DMS 273 (cell line): ENCODE data around the gene TTC27.
"Not testable (repeated sequence)": the region's sequence is repeated elsewhere in the genome, so short reads cannot be mapped to it uniquely, and the experiment has no call there.

ENCODE experiments used
- DNase-seq: peaks from one replicate; lab custom pipeline; 2025; ENCODE audit not compliant: unreplicated experiment; lab: John Stamatoyannopoulos, UW

The TTC27 gene

DNA sequence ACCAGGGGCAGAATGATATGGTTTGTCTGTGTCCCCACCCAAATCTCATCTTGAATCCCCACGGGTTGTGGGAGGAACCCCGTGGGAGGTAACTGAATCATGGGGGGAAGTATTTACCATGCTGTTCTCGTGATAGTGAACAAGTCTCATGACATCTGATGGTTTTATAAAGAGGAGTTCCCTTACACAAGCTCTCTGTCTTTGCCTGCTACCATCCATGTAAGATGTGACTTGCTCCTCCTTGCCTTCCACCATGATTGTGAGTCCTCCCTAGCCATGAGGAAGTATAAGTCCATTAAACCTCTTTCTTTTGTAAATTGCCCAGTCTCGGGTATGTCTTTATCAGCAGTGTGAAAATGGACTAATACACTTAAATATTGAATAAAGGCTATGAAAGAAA lies 218.4 kb downstream of the TTC27 start:
- DNase-seq, result not testable (repeated sequence)

DNA sequence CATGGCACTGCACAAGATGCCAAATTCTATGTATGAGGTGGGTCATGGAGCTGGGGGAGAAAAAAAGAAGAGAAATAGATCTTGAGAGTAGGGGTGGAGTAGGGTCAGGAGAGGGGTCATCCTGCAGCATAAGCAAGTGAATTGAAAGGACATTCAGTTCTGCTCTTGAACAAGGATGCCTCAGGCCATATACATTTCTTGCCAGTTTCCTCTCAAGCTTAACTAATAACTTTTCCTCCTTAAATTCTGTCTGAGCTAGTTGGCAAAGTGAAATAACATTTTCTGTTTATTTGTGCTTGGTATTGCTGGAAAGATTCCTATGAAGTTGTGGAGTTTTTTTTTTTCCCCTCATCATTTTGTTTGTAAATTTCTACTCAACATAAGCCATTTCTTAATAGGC lies 219.9 kb downstream of the TTC27 start:
- no peak for DNase-seq

DNA sequence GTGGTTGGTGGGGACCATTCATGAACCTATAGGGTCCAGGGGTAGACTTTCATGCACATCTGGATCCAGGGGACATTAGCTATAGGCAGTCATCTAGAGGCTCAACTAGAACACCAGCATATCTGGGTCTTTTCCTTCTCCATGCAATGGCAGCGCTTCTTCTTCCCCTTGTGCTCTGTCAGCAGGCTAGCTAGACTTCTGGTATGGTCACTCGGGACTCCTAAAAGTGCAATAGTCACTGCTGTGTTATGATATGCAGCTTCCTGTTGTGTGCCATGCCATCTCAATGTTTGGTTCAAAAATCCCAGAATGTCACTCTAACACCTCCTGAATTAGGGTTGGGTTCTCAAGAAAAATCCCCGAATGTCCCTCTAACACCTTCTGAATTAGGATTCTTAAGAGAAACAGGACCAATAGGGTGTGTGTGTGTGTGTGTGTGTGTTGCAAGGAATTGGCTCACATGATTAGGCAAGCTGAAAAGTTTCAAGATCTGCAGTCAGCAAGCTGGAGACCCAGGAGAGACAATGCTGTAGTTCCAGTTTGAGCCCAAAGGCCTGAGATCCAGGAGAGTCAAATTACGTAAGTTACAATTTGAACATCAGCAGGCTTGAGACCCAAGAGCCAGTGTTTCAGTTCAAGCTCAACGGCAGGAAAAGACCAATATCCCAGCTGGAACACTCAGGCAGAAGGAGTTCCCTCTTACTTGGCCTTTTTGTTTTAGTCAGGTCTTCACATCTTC lies 221.8 kb downstream of the TTC27 start:
- DNase-seq, result no peak

DNA sequence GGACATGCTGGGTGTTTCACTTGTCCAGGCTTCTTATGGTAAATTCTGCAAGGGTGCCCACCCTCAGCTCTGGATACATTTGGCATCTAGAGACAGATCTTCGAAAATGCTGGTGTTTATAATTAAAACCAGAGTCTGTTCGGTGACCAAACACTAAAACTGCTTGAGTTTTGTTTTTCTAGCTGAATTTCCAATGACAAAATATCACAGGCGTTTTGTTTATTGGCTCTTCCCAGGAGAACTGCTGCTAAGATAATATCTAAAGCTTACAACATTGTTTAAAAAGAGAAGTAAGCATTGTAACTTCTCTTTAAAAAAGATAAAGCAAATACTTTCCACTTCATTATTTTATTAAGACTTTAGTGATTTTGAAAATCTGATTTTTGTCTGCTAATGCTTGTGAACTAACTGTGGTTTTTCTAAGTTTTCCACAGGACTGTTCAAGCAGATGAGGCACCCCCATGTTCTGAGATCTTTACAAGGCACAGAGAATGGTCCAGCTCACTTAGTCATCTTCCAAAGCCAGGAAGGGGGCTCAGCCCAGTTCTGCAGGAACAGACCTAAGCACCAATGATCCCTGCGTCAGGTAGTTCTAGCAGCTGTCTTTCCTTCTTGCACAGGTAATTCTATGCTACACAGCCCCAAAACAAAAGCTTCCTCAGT lies 224.1 kb downstream of the TTC27 start:
- DNase-seq, result no peak

DNA sequence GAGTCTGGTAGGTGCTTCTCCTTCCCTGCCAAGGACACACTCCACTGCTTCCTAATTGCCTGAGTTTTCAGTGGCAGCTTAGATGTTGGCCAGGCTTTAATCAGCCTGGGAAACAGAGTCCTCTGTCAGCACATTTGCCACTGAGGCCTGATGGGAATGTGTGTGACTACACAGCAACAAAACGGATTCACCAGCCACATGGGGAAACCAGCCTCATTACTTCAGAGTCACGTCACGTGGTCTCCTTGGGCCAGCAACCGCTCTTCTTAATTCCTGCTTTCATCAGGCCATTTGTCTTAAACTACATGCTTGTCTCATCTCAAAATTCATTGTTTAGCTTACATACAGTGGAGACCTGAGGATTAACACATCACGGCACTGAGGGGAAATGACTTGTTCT lies 225.0 kb downstream of the TTC27 start:
- no peak for DNase-seq

DNA sequence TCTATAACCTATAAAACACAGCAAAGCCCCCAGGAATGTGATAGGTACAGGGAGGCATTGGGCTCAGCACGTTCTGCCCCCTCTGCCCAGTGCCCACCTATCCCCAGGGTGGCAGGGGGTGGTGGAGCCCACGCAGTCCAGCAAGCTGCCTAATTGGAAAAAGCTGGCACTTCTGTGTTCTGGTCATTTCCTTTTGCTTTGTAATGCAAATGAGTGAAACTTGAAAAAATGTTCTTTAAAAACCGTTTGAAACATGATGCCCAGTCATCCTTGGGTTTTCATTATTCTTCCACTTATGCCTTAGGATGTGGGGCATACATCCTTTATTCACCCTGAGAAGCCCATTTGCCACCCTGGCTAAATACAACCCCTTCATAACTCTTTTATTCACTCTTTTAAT lies 229.0 kb downstream of the TTC27 start:
- no peak for DNase-seq

DNA sequence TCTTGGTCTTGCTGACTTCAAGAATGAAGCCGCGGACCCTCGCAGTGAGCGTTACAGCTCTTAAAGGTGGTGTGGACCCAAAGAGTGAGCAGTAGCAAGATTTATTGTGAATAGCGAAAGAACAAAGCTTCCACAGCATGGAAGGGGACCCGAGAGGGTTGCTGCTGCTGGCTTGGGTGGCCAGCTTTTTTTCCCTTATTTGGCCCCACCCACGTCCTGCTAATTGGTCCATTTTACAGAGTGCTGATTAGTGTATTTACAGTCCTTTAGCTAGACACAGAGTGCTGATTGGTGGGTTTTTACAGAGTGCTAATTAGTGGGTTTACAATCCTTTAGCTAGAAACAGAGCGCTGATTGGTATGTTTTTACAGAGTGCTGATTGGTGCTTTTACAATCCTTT lies 230.9 kb downstream of the TTC27 start:
- DNase-seq, result no peak

DNA sequence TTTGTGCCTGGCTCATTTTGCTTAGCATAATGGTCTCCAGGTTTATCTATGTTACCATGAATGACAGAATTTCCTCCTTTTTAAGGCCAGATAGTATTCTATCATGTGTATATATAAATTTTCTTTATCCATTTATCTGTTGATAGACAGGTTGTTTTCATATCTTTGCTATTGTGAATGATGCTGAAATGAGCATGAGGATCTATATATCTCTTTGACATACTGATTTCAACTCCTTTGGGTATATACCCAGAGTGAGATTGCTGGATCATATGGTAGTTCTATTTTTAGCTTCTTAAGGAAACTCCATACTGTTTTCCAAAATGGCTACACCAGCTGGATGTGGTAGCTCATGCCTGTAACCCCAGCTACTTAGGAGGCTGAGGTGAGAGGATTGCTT lies 232.5 kb downstream of the TTC27 start:
- DNase-seq, result no peak

DNA sequence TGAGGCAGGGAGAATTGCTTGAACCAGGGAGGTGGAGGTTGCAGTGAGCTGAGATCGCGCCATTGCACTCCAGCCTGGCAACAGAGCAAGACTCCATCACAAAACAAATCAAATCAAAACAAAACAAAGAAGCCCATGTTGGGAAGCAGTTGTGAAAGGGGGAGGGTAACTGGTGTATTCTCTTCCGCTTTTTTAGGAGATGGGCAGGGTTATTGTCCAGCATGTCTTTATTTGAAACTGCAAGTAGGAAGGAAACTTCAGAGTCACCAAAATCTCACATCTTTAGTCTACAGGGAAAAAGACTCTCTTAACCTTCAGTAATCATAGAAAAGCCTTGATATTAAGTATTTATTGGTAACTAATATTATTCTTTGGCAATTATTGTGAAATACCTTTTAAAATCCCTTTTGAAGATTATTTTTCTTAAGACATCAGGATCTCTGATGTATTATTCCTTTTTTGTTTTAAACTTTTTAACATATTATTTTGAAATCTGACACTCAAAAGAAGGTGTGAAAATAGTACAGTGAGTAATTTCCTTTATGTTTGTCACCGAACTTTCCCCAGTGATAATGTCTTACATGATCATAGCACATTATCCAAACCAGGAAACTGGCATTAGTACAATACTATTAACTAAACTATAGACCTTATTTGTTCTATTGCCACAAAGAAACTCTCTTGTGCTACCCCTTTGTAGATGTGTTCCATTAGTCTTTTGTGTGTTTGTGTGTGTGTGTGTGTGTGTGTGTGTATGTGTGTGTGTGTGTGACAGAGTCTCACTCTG lies 234.6 kb downstream of the TTC27 start:
- no peak for DNase-seq

DNA sequence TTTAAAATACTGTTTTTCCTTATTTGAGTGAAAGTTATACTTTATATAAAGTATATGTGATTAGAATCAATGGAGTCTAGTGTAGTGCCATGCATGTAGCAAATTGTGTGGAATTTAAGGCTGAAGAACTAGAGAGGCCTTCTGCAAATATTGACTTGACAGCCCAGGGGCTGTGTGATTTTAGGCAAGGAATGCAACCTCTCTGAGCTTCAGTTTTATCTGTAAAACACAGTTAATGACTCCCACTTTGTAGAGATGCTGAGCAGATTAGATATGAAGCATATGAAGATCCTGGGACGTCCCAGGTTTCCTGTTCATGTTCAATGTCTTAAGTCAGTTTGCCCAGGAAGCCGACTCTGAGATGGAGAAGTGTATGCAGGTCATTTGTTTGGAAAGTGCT lies 235.5 kb downstream of the TTC27 start:
- no peak for DNase-seq

DNA sequence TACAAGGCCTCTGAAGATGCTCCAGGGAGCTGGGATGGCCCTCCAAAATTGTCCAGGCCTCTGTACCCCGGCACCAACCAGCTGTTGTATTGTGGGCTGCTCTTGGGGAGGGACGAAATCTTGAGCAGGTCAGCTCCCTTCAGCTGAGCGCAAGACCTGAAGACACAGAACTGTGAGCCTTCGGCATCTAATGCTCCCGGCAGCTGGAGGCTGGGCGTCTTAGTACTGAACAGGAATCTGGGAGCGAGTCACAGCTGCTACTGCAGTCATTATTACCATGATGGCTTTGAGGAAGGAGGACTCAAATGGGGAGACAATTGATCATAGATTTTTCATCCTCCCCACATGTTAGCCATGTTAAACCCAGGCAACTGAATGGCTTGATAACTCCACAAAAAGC lies 236.0 kb downstream of the TTC27 start:
- no peak for DNase-seq

DNA sequence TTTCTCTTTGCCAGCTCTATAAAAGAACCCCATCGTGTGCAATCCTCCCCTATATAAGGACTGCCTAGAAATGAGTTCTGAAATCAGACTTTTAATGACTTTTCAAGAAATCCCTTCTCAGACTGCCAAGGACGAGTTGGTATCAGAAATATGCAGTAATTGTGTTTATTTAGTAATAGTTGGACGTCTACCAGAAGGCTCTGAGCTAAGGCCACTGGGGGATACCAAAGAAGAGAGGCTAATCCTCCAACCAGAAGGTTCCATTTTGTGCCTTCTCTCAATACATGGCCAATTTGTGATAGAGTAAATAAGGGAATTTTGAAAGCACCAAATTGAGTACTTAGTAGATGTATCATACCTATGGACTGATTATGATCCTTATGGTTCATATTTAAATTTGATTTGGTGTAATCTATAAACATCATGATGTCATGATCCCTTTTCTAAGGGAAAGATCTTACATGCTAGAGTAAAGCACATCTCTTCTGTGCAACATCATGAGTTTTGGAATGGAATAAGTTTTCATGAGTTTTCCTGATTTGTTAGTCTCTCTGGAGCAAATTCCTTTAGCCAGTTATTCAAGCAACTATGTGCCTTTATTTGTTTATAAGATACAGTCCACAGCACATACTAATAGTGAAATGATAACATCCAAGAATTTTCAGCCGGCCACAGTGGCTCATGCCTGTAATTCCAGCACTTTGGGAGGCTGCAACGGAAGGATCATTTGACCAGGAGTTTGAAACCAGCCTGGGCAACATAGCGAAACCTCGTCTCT lies 236.7 kb downstream of the TTC27 start:
- DNase-seq, result no peak

DNA sequence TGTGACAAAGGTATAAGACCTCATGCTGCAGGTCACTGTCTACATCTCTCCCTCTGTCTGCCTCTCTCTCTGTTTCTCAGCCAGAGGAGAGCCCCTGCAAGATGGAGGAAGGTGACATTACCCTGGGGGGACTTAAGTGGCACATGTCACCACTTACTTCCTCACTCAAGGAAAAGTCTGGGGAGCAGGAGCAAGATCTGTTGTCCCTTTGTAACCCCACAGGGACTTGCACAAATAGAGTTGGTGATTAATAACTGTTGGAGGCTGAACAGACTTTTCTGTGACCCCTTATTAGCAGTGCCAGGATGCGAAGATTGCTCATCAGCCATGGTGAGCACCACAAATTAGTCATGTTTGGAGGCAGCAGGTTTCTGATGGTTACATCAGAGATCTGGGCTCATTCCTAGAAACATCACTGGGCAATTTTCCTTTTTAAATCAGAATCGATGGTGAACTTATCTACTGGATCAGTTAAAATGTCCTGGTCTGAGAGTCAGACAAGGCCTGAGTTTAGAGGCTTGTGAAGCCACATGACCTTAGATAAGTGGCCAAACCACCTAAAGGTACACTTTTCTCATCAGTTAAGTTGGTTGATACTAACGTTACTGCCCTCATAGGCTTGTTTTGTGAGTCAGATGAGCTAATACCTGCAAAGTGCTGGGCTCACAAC lies 237.7 kb downstream of the TTC27 start:
- DNase-seq, result no peak

DNA sequence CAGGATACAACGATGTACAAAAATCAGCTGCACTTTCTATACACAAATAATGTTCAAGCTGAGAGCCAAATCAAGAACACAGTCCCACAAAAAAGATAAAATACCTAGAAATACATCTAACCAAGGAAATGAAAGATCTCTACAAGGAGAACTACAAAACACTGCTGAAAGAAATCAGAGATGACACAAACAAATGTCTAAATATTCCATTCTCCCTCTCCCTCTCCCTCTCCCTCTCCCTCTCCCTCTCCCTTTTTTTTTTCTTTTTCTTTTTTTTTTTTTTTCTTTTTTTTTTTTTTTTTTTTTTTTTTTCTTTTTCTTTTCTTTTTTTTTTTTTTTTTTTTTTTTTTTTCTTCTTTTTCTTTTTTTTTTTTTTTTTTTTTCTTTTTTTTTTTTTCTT lies 238.6 kb downstream of the TTC27 start:
- not testable (repeated sequence) for DNase-seq
